GM18858 (cell line): Measurements from ENCODE around the gene CSNK2B.
"Not testable (repeated sequence)": the region's sequence is repeated elsewhere in the genome, so short reads cannot be mapped to it uniquely, and the experiment has no call there.

Experiments
- ATAC-seq: cut with Tn5 transposase; IDR thresholded peaks from one replicate; pipeline ENCODE4 v1.9.1; 2021; ENCODE audit not compliant: unreplicated experiment

The CSNK2B gene

DNA sequence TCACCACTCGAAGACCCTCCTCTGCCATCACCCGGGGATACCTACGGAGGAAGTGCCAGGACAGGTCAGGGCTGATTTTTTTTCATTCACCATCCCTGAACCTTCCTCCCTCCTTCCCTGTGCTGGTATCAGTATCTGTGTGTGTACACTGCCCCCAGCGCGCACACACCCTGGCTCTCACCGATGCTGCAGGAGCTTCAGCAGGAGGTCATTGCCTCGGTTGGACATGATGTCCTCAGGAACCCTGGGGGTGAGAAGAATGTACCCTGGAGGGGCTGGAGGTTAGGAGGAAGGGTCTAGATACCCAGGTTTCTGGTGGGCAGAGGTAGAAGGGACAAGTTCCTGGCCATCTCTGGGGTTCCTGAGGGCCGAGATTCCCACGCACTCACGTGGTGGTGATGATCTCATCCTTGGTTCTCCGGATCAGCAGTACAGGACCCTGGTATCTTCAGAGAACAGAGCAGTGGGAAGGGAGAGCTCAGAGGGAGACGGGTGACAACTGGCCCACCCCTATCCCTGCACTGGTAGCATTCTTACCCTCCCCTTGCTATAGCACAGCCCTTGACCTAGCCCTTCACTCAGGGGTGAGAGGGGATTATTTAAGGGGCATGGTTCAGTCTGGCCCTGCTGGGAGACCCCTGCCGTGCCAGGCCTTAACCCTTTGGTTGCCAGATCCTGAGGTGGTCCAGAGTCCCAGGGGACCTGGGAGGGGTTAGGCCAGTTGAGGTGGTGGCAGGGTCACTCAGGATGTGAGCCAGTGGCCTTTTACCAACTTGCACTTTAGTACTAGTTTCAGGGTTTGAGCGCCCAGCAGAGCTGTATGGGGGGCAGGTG lies 22.2 kb downstream of the CSNK2B start:
- ATAC-seq: no peak

DNA sequence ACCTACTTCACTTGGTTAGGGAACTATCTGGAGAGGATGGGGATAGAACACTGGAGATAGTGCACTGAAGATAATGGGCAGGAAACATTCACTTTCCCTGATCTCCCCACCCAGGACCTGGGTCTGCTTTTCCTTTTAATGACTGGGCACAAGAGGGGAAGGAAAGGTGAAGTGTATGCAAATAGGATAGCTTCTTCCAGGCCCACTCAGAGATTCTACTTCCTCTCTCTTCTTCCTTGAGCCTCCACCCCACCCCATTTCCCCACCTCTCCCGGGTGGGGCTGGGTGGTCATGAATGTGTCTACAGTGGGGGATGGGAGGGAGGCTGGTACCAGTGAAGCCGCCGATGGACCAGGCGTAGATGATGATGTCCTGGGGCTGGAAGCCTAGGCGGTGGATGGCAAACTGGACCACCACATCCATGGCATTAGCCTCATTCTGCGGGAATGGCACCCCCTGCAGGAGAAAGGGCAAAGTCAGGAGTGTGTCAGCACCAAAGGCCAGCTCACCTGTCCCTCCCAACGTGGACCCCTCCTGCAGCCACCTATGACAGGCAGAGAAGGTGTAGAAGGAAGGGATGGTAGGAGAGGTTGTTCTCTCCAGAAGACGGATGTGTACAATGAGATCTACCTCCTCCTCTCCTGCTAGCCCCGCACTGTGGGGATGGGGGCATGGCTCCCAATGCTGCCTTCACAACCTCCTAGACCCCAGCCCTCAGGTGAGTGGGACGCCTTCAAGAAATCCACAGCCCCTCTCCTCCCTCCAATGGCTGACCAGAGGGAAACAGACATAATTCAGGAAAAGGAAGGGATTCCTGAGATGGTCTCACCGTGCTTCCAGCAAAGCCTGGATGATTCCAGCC lies 23.6 kb downstream of the CSNK2B start:
- no peak for ATAC-seq

DNA sequence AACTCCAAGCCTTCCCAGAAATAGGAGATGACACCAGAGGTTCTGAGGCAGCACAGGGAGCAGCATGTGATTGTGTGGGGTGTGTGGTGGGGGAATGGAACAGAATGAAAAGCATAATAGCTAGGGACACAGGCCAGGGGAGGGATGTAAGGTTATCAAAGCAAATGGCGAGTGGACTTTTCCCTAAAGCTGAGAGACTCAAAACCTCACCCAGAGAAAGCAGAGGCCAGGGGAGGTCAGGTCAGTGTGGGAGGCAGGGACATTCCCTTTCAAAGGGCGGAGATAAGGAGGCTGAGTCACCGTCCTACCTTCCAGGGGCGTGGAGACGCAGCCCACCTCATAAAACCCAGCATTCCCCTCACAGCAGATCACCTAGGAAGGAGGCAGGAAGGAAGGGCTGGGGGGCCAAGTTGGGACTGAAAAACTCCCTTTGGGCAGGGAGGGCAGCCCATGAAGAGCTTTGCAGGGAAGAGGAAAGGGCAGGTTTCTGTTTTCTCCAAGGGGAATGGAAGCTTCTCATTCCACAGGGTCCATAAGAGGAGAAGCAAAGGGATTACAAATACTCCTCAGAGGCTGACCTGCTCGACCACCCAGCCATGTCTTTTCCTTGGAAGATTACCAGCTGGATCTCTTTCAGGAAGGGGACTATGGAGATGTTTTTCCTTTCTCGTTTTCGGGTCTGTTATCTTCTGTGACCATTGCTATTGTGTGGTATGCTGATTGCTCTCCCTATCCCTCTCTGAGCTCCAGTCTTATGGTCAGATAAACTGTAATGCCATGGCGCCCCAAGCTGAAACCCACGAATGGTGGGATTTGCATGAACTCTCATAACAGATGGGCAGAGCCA lies 24.6 kb downstream of the CSNK2B start:
- ATAC-seq: no peak

DNA sequence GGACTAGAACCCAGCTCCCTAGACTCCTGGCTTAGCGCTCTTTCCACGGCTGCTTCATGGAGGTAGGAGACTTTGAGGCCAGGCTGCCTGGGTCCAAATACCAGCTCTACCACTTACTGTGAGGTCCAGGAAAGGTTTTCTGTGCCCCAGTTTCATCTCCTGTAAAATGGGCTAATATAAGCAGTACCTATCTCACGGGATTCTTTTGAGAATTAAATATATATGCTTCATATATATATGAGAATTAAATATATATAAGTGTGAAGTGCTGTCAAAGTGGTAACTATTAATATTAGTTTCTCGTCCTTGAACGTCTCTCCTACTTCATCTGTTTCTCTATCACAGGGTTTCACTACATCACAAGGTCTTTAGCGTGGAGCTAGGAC lies 25.2 kb downstream of the CSNK2B start:
- no peak for ATAC-seq

DNA sequence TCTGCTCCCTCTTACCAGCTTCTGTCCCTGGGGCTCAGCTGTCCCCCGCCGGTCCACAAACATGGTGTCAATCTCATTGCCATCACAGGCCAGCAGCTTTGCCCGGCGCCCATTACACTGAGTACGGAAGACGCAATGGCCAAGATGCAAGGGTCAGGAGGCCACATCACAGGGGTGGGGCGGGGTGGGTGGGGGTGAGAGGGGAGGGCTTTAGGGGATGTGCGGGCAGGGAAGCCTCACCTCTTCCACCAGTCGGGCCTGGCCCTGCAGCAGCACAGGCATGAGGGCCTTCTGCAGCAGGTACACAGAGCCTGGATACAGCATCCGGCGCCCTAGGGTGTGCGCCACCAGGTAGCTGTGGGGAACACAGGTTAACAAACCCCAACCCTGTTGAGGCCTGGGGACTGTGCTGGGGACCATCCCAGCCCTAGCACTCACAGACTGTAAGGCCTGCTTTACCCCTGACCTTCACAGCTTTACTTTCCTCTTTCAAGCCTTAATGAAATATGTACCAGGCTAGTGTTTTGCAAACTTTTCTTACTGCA lies 25.8 kb downstream of the CSNK2B start:
- no peak for ATAC-seq

DNA sequence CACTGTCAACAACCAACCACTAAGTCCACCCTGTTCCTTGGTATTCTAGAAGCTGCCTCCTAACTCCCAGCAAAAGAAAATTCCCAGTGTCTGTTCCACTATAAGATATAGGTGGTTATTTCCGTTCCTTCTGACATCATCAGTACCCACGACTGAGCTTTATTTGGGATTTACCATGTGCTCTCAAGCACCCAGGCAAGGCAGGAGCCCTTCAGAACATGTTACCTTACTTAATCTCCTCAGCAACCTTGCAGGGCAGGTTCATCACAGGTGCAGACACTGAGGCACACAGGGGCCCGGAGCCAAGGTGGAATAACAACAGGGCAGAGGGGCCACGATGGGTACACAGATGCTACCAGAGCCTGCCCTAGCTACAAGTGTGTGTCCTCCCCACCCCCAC lies 26.5 kb downstream of the CSNK2B start:
- no peak for ATAC-seq

DNA sequence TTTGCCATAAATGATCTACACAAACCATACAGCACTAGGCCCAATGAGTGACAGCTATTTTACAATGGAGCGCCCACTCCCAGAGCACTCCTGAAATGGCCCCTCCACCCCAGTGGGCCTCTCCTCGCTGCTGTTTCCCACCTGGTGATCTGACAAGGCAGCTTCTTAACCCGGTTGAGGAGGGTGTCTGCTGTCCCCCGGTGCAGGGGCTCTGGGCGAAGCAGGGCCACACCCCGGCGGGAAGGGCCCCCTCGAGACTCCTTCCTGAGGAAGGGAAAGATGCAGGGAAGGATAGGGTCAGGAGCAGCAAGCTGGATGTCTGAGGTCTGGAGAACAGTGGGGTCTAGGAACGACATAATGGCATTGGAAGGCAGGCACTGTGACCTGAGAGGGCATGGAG lies 27.0 kb downstream of the CSNK2B start:
- ATAC-seq: no peak

DNA sequence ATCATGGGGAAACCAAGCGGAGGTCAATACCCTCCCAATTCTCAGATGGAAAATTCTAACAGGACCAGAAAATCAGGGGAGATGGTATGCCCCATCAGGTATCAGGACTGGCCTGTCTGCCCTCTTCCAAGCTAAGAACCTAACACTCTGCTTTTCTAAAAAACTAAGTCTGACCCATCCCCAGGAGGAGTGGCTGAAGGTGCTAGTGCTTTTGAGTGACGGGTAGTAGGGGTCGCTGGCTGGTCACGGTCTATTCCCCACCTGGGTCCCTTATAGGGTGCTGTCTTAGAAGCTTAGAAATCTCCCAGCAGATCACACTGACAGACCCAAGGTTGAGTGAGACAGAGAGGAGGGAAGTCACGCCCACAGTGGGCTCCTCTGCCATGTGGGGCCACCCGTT lies 27.7 kb downstream of the CSNK2B start:
- ATAC-seq: no peak

DNA sequence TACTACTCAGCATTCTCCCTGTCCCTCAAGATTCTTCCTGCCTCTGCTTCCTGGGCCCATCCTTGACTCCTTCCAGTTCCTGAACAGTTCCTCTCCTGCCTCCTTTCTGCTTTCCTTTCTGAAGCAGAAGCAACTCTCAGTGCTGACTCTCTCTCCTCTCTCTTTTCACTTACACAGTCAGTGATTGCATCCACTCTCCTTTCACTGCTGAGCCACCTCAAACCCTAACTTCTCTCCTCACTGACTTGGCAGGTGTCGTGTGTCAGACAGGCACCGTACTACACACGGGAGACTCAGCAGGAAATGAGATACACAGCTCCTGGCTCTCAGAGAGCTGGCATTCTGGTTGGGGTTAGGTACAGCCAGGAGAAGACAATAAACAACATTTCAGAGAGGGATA lies 31.7 kb downstream of the CSNK2B start:
- no peak for ATAC-seq

DNA sequence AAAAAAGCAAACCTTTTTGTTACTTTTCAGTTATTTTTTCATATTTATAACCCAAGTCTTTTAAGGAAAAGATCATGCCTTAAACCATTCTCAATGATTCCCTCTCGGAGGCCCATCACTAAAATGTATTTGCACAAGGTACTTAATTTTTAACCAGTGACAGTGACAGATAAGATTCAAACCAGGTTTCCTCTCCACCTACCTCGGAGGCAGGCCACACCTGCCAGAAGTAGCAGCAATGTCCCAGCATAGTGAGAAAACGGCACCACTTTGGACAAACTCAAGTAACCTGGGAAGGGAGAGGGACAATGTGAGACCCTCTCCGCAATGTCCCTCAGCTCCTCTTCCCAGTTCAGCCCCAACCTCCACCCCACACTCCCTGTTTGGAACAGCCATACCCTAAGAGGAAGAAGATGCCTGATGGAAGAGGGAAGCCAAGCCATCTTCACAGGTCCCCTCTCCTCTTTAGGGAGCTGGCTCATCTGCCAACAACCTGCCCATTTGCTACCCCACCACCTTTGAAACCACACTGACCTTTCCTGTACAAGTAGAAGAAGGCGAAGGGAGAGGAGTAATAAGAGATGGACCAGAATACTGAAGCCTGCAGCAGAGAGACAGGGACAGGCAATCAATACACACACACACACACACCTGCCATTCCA lies 35.0 kb downstream of the CSNK2B start:
- no peak for ATAC-seq

DNA sequence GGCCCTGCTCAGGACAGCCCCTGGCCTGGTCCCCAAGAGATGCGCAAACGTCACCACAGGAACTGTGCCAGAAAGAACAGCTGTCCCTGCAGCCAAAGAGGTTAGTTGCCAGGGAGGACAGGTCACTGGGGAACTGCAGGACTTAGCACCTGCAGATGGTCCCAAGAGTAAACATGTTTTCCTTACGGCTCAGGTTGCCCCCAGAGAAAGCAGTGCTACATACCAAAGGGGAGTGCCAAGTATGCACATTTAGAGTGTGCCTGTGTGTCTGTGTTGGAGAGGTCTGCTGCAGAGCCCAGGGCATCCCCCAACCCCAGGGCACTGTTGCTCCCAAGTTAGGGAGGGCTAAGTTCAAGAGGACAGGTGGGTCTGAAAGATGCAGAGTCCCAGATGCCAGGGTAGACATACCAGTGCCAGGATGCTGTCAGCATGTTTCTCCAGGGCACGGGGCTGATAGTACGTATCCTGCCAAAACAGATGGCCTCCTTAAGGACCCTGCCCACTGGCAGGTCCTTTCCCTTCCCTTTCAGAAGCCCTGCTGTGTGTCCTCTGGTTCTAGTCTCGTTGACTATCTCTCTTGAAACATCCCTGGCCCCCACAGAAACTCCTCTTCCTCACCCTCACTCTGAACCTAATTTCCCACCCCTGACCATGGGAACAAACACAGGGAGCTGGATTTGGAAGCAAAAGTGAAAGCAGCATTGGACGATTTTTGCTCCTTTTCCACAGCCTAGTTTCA lies 36.0 kb downstream of the CSNK2B start:
- ATAC-seq: no peak

DNA sequence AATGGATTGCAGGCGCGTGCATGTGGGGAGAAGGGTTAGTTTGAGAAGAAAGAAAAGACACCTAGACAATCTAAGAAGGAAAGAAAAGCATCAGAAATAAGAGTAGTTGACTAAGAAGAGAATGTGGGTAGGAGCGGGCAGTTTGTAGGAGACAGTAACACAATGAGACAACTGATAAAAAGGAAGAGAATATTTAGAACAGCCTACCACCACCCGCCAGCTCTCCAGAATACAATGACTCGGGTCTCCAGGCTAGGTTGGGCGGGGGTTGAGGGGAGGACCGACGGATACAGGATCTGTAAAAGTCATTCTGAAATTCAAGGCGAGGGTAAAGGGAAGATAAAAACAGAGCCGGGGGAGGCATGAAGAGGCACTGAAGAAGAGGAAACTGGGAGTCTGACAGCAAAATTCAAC lies 36.5 kb downstream of the CSNK2B start:
- ATAC-seq: no peak

DNA sequence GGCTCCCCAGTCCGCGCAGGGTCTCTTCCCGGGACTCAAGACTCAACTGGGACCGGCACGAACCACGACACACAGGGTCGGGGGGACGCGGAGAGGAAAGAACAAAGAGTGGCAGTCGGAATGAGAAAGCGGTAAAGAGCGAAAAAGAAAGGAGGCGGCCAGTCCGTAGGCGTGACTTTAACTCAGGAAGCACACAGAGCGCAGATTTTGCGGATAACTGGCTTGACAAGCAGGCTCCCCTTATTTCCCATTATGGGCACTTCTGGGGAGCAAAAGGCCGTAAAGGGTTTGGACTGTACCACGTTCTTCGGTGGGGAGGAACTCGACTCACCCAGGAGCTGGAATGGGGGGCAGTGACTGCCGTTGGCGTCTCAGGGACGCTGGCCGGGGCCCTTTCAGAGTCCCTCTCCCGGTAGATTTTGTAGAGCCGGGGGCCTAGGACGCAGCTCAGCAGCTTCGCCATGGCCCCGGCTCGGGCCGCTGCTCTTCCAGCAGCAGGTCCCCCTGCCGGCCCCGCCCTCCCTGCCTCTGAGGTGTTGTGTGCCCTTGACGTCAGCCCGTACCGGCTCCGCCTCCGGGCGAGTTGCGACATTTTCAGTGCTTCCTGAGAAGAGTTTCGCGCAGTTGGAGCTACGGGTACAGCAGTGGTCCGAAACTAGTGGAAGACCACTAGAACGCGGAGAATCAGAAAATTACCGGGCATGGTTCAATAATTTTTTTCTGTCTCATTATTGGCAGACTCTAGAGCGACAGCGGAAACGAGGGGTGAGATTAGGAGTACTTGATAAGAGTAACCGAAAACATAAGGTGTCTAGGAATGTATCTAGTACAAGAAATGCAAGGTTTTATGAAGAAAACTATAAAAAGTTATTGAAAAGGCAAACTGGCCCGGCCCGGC lies 37.2 kb downstream of the CSNK2B start, which contains the start of gene ABHD16A:
TSS of gene ABHD16A (minus strand) at position 506 of the 898 bp plus-strand sequence. CDS start at position 463, 43 bp downstream.
- ATAC-seq: no peak

DNA sequence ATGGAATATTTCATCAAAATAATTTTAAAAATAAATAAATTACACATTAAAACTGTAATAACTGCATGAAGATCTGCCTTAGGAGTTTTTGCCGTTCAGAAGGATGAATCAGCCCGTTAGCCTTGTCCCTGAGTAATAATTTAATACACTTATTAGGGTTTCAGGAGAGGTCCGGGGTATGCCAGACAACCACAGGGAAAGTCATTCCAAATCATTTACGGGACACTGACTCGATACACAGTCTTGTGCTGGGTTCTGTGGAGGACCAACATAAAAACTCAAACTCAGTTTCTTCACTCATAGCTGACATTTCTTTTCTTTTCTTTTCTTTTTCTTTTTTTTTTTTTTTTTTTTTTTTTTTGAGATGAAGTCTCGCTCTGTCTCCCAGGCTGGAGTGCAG lies 40.1 kb downstream of the CSNK2B start:
- ATAC-seq: no peak

DNA sequence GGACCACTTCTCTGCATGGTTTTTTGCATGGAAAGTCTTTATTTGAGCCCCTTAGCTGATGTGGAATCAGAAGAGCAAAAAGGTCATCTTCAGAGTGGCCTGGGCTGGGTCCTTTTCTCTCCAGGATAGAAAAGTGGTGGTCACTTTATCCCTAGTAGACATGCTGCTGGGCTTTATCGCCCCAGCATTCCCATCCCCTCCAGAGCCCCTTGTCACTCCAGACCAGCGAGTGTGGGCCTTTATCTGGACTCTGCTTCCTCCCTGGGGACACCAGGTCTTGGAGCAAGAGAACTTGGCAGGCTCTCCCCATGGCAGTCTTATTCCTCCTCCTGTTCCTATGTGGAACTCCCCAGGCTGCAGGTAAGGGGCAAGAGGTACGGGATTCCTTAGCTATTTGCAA lies 40.7 kb downstream of the CSNK2B start, which contains the start of gene LY6G6F:
TSS of gene LY6G6F (plus strand) at position 268 of the 400 bp plus-strand sequence. CDS start at position 309, 41 bp downstream.
- no peak for ATAC-seq

DNA sequence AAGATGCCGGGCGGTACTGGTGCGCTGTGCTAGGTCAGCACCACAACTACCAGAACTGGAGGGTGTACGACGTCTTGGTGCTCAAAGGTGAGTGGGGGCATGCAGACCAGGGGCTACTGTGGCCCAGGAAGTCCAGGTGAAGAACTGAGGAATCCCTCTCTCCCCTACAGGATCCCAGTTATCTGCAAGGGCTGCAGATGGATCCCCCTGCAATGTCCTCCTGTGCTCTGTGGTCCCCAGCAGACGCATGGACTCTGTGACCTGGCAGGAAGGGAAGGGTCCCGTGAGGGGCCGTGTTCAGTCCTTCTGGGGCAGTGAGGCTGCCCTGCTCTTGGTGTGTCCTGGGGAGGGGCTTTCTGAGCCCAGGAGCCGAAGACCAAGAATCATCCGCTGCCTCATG lies 41.8 kb downstream of the CSNK2B start:
- ATAC-seq: no peak

DNA sequence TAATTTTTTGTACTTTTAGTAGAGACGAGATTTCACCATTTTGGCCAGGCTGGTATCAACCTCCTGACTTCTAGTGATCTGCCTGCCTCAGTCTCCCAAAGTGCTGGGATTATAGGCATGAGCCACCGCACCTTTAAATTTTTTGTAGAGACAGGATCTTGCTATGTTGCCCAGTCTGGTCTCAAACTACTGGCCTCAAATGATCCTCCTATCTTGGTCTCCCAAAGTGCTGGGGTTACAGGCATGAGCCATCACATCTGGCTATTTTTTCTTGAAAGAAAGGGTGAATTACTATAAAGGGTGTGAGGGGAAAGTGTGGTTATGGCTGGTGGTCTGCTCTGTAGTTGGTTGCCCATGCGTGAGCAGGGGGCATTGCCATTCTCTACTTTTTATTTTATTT lies 42.3 kb downstream of the CSNK2B start:
- no peak for ATAC-seq

DNA sequence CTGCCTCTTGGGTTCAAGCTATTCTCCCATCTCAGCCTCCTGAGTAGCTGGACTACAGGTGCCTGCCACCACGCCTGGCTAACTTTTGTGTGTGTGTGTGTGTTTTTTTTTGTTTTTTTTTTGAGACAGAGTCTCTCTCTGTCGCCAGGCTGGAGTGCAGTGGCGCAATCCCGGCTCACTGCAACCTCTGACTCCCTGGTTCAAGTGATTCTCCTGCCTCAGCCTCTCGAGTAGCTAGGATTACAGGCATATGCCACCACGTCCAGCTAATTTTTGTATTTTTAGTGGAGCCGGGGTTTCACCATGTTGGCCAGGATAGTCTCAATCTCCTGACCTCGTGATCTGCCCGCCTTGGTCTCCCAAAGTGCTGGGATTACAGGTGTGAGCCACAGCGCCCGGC lies 43.3 kb downstream of the CSNK2B start:
- not testable (repeated sequence) for ATAC-seq
